Measurements from ENCODE around the gene PJA2.

DNA sequence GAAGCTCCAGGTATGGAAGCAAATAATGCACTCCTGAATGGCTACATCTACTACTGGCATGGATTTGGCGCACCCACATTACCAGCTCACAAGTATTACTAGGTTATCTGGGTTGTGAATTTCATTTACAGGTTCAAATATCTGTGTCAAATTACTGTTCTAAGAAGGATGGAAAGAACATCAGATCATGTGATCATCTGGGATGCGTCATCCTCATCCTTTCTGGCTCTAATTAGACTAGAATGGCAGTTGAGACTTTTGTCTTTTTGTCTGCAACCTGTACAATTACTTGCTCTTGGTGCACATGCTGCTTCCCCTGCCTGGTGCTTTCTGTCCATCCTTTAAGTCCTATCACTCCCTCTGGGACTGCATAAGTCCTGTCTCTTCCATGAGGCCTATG, 64.1 kb downstream of the PJA2 start:
- TF ChIP-seq MXI1 (conservative IDR thresholded peaks at IDR 0.05; ENCODE audit: poor library complexity, severe bottlenecking) (no peak), RAD21 (conservative IDR thresholded peaks at IDR 0.05) (no peak)
